Fibroblast of lung (primary cell): Measurements from ENCODE around the gene SPATA46.

ENCODE experiments used
- EZH2 ChIP-seq: IDR thresholded peaks from 2 replicates; pipeline ENCODE4 v1.5.1; 2012; ENCODE audit warnings: low read length, control low read depth, mild to moderate bottlenecking; ENCODE audit errors: missing control alignments
- TF ChIP-seq, protein P1 (sequence below), 2 donors: IDR thresholded peaks in 1 of 2; conservative IDR thresholded peaks in 1 of 2; 1 replicate in 1 of 2; 2 replicates in 1 of 2; pipeline ENCODE4 v1.5.1; 2011 to 2012; ENCODE audit warnings: low read length in 2 of 2, control low read depth in 1 of 2, inconsistent platforms in 1 of 2, low read depth in 1 of 2, mild to moderate bottlenecking in 1 of 2

DNA sequence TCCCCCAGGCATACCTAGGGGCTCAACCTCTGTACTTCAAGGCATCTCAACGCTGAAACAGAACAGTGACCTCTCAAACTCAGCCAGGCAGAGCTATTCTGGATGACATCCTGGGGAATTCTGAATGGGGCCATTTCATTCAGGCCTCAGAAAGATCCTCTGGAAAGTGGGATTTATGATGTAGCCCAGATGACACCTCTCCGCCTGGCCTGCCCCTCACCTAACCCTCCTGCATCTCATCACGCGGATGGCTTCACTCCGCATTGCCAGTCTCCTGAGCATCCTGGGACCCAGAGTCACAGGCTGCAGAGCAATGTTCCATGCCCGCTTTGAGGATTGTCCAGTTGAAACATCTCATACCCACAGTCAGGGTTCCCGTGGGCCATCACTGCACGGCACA lies 1.2 kb downstream of the SPATA46 start:
- TF ChIP-seq, protein P1, sequence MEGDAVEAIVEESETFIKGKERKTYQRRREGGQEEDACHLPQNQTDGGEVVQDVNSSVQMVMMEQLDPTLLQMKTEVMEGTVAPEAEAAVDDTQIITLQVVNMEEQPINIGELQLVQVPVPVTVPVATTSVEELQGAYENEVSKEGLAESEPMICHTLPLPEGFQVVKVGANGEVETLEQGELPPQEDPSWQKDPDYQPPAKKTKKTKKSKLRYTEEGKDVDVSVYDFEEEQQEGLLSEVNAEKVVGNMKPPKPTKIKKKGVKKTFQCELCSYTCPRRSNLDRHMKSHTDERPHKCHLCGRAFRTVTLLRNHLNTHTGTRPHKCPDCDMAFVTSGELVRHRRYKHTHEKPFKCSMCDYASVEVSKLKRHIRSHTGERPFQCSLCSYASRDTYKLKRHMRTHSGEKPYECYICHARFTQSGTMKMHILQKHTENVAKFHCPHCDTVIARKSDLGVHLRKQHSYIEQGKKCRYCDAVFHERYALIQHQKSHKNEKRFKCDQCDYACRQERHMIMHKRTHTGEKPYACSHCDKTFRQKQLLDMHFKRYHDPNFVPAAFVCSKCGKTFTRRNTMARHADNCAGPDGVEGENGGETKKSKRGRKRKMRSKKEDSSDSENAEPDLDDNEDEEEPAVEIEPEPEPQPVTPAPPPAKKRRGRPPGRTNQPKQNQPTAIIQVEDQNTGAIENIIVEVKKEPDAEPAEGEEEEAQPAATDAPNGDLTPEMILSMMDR (conservative IDR thresholded peaks at IDR 0.05 in 1 of 2, IDR thresholded peaks at IDR 0.05 in 1 of 2; ENCODE audit: low read depth in 1 of 2, low read length in 2 of 2), result no peak
- TF ChIP-seq EZH2, result no peak
